GM12878 (cell line): ENCODE measurements around the gene TBC1D5.

ENCODE experiments used
- E2F8 ChIP-seq: fragments of 450-650 bp; IDR thresholded peaks from 2 replicates; pipeline ENCODE4 v1.6.1; 2018; ENCODE audit warnings: mild to moderate bottlenecking, low read depth, moderate library complexity; ENCODE audit not compliant: partially characterized antibody
- EZH2 ChIP-seq: IDR thresholded peaks from 2 replicates; pipeline ENCODE4 v1.6.1; 2012; ENCODE audit warnings: low read depth, mild to moderate bottlenecking, control low read depth, inconsistent platforms, low read length, borderline replicate concordance; ENCODE audit not compliant: control insufficient read depth
- NBN ChIP-seq: fragments of 450-650 bp; IDR thresholded peaks from 2 replicates; pipeline ENCODE4 v1.6.1; 2016
- POLR2A ChIP-seq: IDR thresholded peaks from 2 replicates; pipeline ENCODE4 v1.6.1; 2011; ENCODE audit warnings: low read depth, mild to moderate bottlenecking, low read length
- SREBF2 ChIP-seq: IDR thresholded peaks from 2 replicates; pipeline ENCODE4 v1.6.1; 2012; ENCODE audit warnings: mild to moderate bottlenecking, low read length
- YBX1 ChIP-seq: fragments of 450-650 bp; IDR thresholded peaks from 2 replicates; pipeline ENCODE4 v1.6.1; 2016; ENCODE audit warnings: antibody characterized with exemption
- YY1 ChIP-seq: IDR thresholded peaks from 2 replicates; pipeline ENCODE4 v1.6.1; 2011; ENCODE audit warnings: low read depth, mild to moderate bottlenecking, low read length

GRCh38 chr3:17605934-17606333 lies 136.5 kb downstream of the TBC1D5 start:
- TF ChIP-seq SREBF2 (no peak), EZH2 (no peak), YY1 (no peak), NBN (no peak), E2F8 (no peak), POLR2A (no peak), YBX1 (no peak)
